ENCODE data around the gene HUWE1. TPM values are rescaled to one million over a fixed set of nuclear protein-coding genes. Genes with fewer than 3 reads are reported as not detected.

HUWE1 gene
- total RNA-seq, 1 donor from 2014 or later = 485 TPM

DNA sequence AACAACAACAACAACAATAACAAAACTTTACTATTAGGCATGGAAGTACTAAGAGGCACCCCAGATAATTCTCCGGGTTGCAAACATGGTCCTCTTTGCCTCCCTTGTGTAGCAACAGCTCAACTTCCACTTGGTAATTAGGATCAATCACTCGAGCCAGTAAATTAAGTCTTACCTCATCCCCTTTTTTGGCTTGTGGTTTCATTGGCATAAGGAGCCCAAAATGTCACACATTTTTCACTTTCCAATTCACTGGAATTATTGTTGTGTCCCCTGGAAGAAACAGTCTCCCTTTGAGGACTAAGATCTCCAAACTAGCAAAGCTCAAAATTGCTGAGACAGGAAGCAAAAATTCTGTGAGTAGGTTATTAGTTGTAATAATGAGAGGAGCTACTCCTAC is 203.1 kb downstream of the HUWE1 start:
- Mint-ChIP-seq H3K36me3 (ENCODE audit: low read depth) (no peaks in the 10 kb centered on the region), H3K27ac (no peak overlapping the region), H3K9me3 (no peaks in the 10 kb centered on the region), H3K4me3 (no peak overlapping the region), H3K4me1 (no peaks in the 10 kb centered on the region), H3K27me3 (peaks cover 2% of the 10 kb centered on the region)
- DNase-seq = no peak
- intact Hi-C loops (cut with micrococcal nuclease) = loop anchor here (10.0 kb wide), 1 partner anchor 169 kb away; no protein-coding TSS in a partner anchor
